Neuronal stem cell (in vitro differentiated cells): Measurements from ENCODE around the gene KSR2.

Experiments
- DNase-seq: peaks from one replicate; pipeline ENCODE4 v3.0.0-alpha.2; 2013; ENCODE audit warnings: low spot score
- H2AFZ ChIP-seq: one replicate; pipeline ENCODE4 v1.6.1; 2013; ENCODE audit warnings: mild to moderate bottlenecking, low read length, inconsistent platforms
- H2AK5ac ChIP-seq: 2 replicates; pipeline ENCODE4 v1.6.1; 2013; ENCODE audit warnings: low read depth, mild to moderate bottlenecking, inconsistent platforms, low read length, moderate library complexity, mixed read lengths
- H2BK120ac ChIP-seq: 2 replicates; pipeline ENCODE4 v1.6.1; 2013; ENCODE audit warnings: low read depth, mild to moderate bottlenecking, inconsistent platforms, low read length, moderate library complexity, mixed read lengths
- H2BK12ac ChIP-seq: one replicate; pipeline ENCODE4 v1.6.1; 2013; ENCODE audit warnings: low read length, inconsistent platforms
- H2BK15ac ChIP-seq: 2 replicates; pipeline ENCODE4 v1.6.1; 2013; ENCODE audit warnings: mild to moderate bottlenecking, low read length, inconsistent platforms, mixed read lengths
- H2BK5ac ChIP-seq: one replicate; pipeline ENCODE4 v1.6.1; 2013; ENCODE audit warnings: inconsistent platforms, mild to moderate bottlenecking, low read length, moderate library complexity
- H3K14ac ChIP-seq: one replicate; pipeline ENCODE4 v1.6.1; 2013; ENCODE audit warnings: low read length, inconsistent platforms
- H3K18ac ChIP-seq: 2 replicates; pipeline ENCODE4 v1.6.1; 2013; ENCODE audit warnings: low read length, inconsistent platforms
- H3K23ac ChIP-seq: 2 replicates; pipeline ENCODE4 v1.6.1; 2013; ENCODE audit warnings: low read depth, mild to moderate bottlenecking, mixed read lengths, low read length, inconsistent platforms; ENCODE audit not compliant: poor library complexity
- H3K27ac ChIP-seq: replicated peaks from 3 replicates; pipeline ENCODE4 v1.5.1; 2013; ENCODE audit warnings: low read length, inconsistent platforms
- H3K27me3 ChIP-seq, 3 experiments: 2 replicates each; pipeline ENCODE4 v1.6.1; 2013; ENCODE audit warnings: low read length in 3 of 3, mild to moderate bottlenecking in 2 of 3, inconsistent platforms in 1 of 3, low read depth in 1 of 3, mixed read lengths in 1 of 3, moderate library complexity in 1 of 3; ENCODE audit not compliant: control insufficient read depth in 3 of 3, insufficient read depth in 3 of 3
- H3K36me3 ChIP-seq, 2 donors: replicated peaks in 1 of 2; 2 replicates each; pipeline ENCODE4 v1.6.1; 2013; ENCODE audit warnings: low read length in 2 of 2; ENCODE audit not compliant: control insufficient read depth in 2 of 2, insufficient read depth in 2 of 2
- H3K4ac ChIP-seq: 2 replicates; pipeline ENCODE4 v1.6.1; 2013; ENCODE audit warnings: inconsistent platforms, mild to moderate bottlenecking, low read length, moderate library complexity
- H3K4me1 ChIP-seq, 2 donors: 1 replicate in 1 of 2; 2 replicates in 1 of 2; pipeline ENCODE4 v1.6.1; 2013; ENCODE audit warnings: low read length in 2 of 2, low read depth in 1 of 2; ENCODE audit not compliant: control insufficient read depth in 2 of 2, insufficient read depth in 1 of 2
- H3K4me2 ChIP-seq: one replicate; pipeline ENCODE4 v1.6.1; 2013; ENCODE audit warnings: mild to moderate bottlenecking, low read length, inconsistent platforms; ENCODE audit not compliant: insufficient read depth, poor library complexity, severe bottlenecking
- H3K4me3 ChIP-seq, 2 donors: 2 replicates each; pipeline ENCODE4 v1.5.1; 2013; ENCODE audit warnings: low read length in 2 of 2, mild to moderate bottlenecking in 2 of 2, inconsistent platforms in 1 of 2, moderate library complexity in 1 of 2
- H3K79me1 ChIP-seq: one replicate; pipeline ENCODE4 v1.6.1; 2013; ENCODE audit warnings: low read depth, mild to moderate bottlenecking, inconsistent platforms, low read length, moderate library complexity
- H3K9ac ChIP-seq: one replicate; pipeline ENCODE4 v1.6.1; 2013; ENCODE audit warnings: mild to moderate bottlenecking, low read depth, low read length, inconsistent platforms; ENCODE audit not compliant: poor library complexity
- H3K9me3 ChIP-seq, 2 donors: replicated peaks in 1 of 2; 2 replicates each; pipeline versions ENCODE3 to v1.6.1; 2013; ENCODE audit warnings: low read length in 2 of 2, mild to moderate bottlenecking in 2 of 2, inconsistent platforms in 1 of 2, low read depth in 1 of 2, mixed read lengths in 1 of 2, moderate library complexity in 1 of 2; ENCODE audit not compliant: control insufficient read depth in 2 of 2, insufficient read depth in 1 of 2
- H4K8ac ChIP-seq: one replicate; pipeline ENCODE4 v1.6.1; 2013; ENCODE audit warnings: low read depth, mild to moderate bottlenecking, inconsistent platforms, low read length, moderate library complexity
- H4K91ac ChIP-seq: one replicate; pipeline ENCODE4 v1.6.1; 2013; ENCODE audit warnings: low read length, low read depth, mild to moderate bottlenecking, inconsistent platforms; ENCODE audit not compliant: poor library complexity
- WGBS, 2 donors: extraction: QIAGEN DNeasy Blood & Tissue Kit; methylation state at CpG; one replicate each; pipeline ENCODE4 v1.1.7; 2013; ENCODE audit warnings: missing lambda C conversion rate in 2 of 2, mixed read lengths in 1 of 2; ENCODE audit not compliant: insufficient read length in 2 of 2, insufficient replicate concordance in 1 of 2; ENCODE audit errors: extremely low coverage in 2 of 2; 5-methylcytosine and 5-hydroxymethylcytosine counted together

KSR2 gene

GRCh38 chr12:117409286-117409685 lies 559.5 kb downstream of the KSR2 start:
- no peak overlapping the region for H3K4ac ChIP-seq
- no peak overlapping the region for H3K18ac ChIP-seq
- no peak overlapping the region for H2AK5ac ChIP-seq
- DNase-seq: no peak
- H3K27me3 ChIP-seq: no peaks in the 10 kb centered on the region
- no peak overlapping the region for H3K9ac ChIP-seq
- H3K4me2 ChIP-seq: no peak overlapping the region
- H3K27ac ChIP-seq: no peak overlapping the region
- no peak overlapping the region for H4K91ac ChIP-seq
- no peak overlapping the region for H2BK15ac ChIP-seq
- H2AFZ ChIP-seq: no peak overlapping the region
- H3K9me3 ChIP-seq: no peaks in the 10 kb centered on the region
- no peak overlapping the region for H2BK5ac ChIP-seq
- H2BK120ac ChIP-seq: no peak overlapping the region
- no peak overlapping the region for H3K4me3 ChIP-seq
- no peak overlapping the region for H2BK12ac ChIP-seq
- no peak overlapping the region for H4K8ac ChIP-seq
- H3K14ac ChIP-seq: no peak overlapping the region
- peaks cover 3 to 9% of the 10 kb centered on the region in 2 donors for H3K4me1 ChIP-seq
- H3K79me1 ChIP-seq: no peaks in the 10 kb centered on the region
- H3K36me3 ChIP-seq: no peaks in the 10 kb centered on the region
- H3K23ac ChIP-seq: no peak overlapping the region

- no CpG with 5 or more reads among the region's 11 CpGs for WGBS, 2 donors
- no peaks in the 10 kb centered on the region for H3K79me1 ChIP-seq
- H3K4ac ChIP-seq: no peak overlapping the region
- no peak overlapping the region for H4K91ac ChIP-seq
- H2AK5ac ChIP-seq: peak overlapping the region; percentile 27
- no peak for DNase-seq
- no peak overlapping the region for H3K23ac ChIP-seq
- peak overlapping the region; percentile 83 for H3K18ac ChIP-seq
- H3K14ac ChIP-seq: no peak overlapping the region
- H2BK15ac ChIP-seq: peak overlapping the region; percentile 1
- no peak overlapping the region for H2BK12ac ChIP-seq
- no peaks in the 10 kb centered on the region for H3K36me3 ChIP-seq
- no peak overlapping the region for H3K4me3 ChIP-seq
- peak overlapping the region; percentile 75 for H2AFZ ChIP-seq
- H3K27me3 ChIP-seq: no peaks in the 10 kb centered on the region
- no peak overlapping the region for H2BK120ac ChIP-seq
- H3K9ac ChIP-seq: no peak overlapping the region
- H3K4me1 ChIP-seq: peaks cover 3 to 9% of the 10 kb centered on the region in 2 donors
- peak overlapping the region; percentile 4 for H4K8ac ChIP-seq
- H3K27ac ChIP-seq: no peak overlapping the region
- peaks cover 0 to 5% of the 10 kb centered on the region in 2 donors for H3K9me3 ChIP-seq
- no peak overlapping the region for H3K4me2 ChIP-seq
- H2BK5ac ChIP-seq: peak overlapping the region; percentile 49
These were observed 560.5 kb downstream of the KSR2 start for GRCh38 chr12:117408161-117408791.

- Histone ChIP-seq H2AFZ (no peak overlapping the region), H3K27me3 (no peaks in the 10 kb centered on the region), H2BK15ac (no peak overlapping the region), H4K91ac (no peak overlapping the region), H2BK5ac (no peak overlapping the region), H3K9ac (no peak overlapping the region), H3K4ac (no peak overlapping the region), H3K79me1 (no peaks in the 10 kb centered on the region), H3K4me3 (no peak overlapping the region), H2BK12ac (no peak overlapping the region), H3K18ac (no peak overlapping the region), H3K27ac (no peak overlapping the region), H2AK5ac (no peak overlapping the region), H3K23ac (no peak overlapping the region), H3K9me3 (peaks cover 0 to 5% of the 10 kb centered on the region in 2 donors), H2BK120ac (no peak overlapping the region), H4K8ac (no peak overlapping the region), H3K36me3 (no peaks in the 10 kb centered on the region), H3K14ac (no peak overlapping the region), H3K4me1 (peaks cover 3 to 5% of the 10 kb centered on the region in 2 donors), H3K4me2 (no peak overlapping the region)
- no peak for DNase-seq
- WGBS, 2 donors: no CpG with 5 or more reads among the region's 7 CpGs
These were observed 563.9 kb downstream of the KSR2 start for GRCh38 chr12:117404940-117405339.

- H2BK5ac ChIP-seq: no peak overlapping the region
- H3K14ac ChIP-seq: no peak overlapping the region
- no peaks in the 10 kb centered on the region for H3K36me3 ChIP-seq
- H3K23ac ChIP-seq: no peak overlapping the region
- H4K91ac ChIP-seq: no peak overlapping the region
- no CpG with 5 or more reads among the region's 4 CpGs for WGBS, 2 donors
- H4K8ac ChIP-seq: no peak overlapping the region
- no peak overlapping the region for H3K9ac ChIP-seq
- no peak overlapping the region for H3K4me2 ChIP-seq
- no peak overlapping the region for H2AK5ac ChIP-seq
- H2BK15ac ChIP-seq: no peak overlapping the region
- H3K79me1 ChIP-seq: no peaks in the 10 kb centered on the region
- peaks cover 0 to 5% of the 10 kb centered on the region in 2 donors for H3K9me3 ChIP-seq
- H2AFZ ChIP-seq: no peak overlapping the region
- H3K4me1 ChIP-seq: peaks cover 3 to 5% of the 10 kb centered on the region in 2 donors
- no peak for DNase-seq
- no peak overlapping the region for H2BK12ac ChIP-seq
- H3K18ac ChIP-seq: no peak overlapping the region
- H3K4me3 ChIP-seq: no peak overlapping the region
- no peaks in the 10 kb centered on the region for H3K27me3 ChIP-seq
- no peak overlapping the region for H3K4ac ChIP-seq
- no peak overlapping the region for H2BK120ac ChIP-seq
- no peak overlapping the region for H3K27ac ChIP-seq
These were observed 564.5 kb downstream of the KSR2 start for GRCh38 chr12:117404203-117404853.
